ENCODE measurements around the gene CHST5. TPM values are rescaled to one million over a fixed set of nuclear protein-coding genes. Genes with fewer than 3 reads are reported as not detected.
A peak's percentile ranks its signal among the peaks of the same experiment; 100 is the strongest.

CHST5 gene
- total RNA-seq, 1 donor from 2014 or later, result 0.13 TPM

DNA sequence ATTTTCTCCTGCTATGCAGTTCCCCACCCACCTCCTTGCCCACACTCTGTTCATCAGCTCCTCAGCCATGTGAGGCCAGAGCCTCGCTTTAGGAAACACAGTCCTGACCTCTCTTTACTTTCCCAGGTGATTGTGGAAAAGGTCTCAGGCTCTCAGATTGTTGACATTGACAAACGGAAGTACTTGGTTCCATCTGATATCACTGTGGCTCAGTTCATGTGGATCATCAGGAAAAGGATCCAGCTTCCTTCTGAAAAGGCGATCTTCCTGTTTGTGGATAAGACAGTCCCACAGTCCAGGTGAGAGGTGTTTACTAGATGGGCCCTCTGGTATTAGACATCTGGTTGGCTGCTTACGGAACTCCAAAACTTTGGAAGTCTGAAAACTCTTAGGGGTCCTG is 32.0 kb upstream of the CHST5 start:
- H3K27ac Mint-ChIP-seq (ENCODE audit: unreplicated experiment), result peak overlapping the region; percentile 87
- TF ChIP-seq, protein P1, sequence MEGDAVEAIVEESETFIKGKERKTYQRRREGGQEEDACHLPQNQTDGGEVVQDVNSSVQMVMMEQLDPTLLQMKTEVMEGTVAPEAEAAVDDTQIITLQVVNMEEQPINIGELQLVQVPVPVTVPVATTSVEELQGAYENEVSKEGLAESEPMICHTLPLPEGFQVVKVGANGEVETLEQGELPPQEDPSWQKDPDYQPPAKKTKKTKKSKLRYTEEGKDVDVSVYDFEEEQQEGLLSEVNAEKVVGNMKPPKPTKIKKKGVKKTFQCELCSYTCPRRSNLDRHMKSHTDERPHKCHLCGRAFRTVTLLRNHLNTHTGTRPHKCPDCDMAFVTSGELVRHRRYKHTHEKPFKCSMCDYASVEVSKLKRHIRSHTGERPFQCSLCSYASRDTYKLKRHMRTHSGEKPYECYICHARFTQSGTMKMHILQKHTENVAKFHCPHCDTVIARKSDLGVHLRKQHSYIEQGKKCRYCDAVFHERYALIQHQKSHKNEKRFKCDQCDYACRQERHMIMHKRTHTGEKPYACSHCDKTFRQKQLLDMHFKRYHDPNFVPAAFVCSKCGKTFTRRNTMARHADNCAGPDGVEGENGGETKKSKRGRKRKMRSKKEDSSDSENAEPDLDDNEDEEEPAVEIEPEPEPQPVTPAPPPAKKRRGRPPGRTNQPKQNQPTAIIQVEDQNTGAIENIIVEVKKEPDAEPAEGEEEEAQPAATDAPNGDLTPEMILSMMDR (IDR thresholded peaks at IDR 0.05; ENCODE audit: unreplicated experiment), result no peak
- H3K4me3 Mint-ChIP-seq (ENCODE audit: unreplicated experiment), result peak overlapping the region; percentile 100
- H3K27me3 Mint-ChIP-seq (ENCODE audit: unreplicated experiment), result peaks cover 20% of the 10 kb centered on the region
- H3K36me3 Mint-ChIP-seq (ENCODE audit: low read depth, unreplicated experiment), result peaks cover 34% of the 10 kb centered on the region
- no peaks in the 10 kb centered on the region for H3K9me3 Mint-ChIP-seq (ENCODE audit: unreplicated experiment)
- no peak for DNase-seq (ENCODE audit: low spot score)
- peaks cover 48% of the 10 kb centered on the region for H3K4me1 Mint-ChIP-seq (ENCODE audit: unreplicated experiment)

DNA sequence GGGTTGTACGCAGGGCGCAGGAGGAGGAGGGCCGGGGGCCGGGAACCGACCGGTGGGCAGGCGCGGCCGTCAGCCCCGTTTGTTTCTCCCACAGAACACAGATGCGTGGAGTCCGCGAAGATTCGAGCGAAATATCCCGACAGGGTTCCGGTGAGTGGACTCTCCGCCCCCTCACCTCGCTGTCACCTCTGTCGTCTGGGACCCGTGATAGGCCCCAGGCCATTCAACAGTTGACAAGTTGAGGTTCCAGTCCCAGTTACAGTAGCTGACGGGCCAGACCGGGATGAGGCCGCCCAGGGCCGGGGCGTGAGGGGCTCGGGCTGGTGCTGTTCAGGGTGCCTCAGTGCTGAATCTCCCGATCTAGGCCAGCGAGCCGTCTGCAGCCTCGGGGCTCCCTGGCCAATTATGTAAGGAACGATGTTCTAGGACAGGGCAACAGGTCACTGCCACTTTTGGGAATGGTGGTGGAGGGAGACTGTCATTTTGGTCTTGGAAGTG is 30.9 kb upstream of the CHST5 start:
- peak; percentile 35 for DNase-seq (ENCODE audit: low spot score)
- Mint-ChIP-seq H3K4me1 (ENCODE audit: unreplicated experiment) (peaks cover 52% of the 10 kb centered on the region), H3K27ac (ENCODE audit: unreplicated experiment) (peak overlapping the region; percentile 87), H3K4me3 (ENCODE audit: unreplicated experiment) (peak overlapping the region; percentile 100), H3K27me3 (ENCODE audit: unreplicated experiment) (peaks cover 18% of the 10 kb centered on the region), H3K36me3 (ENCODE audit: low read depth, unreplicated experiment) (peaks cover 27% of the 10 kb centered on the region), H3K9me3 (ENCODE audit: unreplicated experiment) (no peaks in the 10 kb centered on the region)
- TF ChIP-seq, protein P1 (IDR thresholded peaks at IDR 0.05; ENCODE audit: unreplicated experiment), result no peak

DNA sequence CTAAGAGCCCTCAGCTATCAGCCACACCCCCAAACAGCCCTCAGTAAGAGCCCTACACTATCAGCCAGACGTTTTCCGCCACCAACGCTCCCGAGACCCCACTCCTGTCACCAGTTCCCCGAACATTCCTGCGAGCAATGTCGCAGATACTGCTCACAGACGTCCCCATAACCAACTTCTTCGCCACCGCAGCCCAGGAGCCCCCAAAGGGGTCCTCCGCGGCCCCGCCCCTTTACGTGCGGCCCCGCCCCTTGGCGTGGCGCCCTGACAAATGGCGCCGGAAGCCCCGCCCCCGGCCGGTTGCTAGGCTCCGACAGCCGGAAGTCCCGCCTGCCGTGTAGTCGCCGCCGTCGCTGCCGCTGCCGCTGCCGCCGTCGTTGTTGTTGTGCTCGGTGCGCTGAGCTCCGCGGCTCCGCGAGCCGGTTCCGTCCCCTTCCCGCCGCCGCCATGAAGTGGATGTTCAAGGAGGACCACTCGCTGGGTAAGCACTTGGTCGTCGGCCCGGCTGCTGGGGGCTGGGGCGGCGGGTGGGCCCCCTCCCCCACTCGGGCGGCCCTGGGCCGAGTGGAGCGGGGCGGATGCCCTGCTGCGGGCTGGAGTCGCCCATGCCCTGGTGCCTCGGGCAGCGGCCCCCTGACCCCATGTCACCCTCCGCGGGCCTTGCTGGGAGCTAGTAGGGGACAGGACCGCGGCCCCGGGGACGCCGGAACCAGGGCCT is 30.3 kb upstream of the CHST5 start, which contains the start of gene GABARAPL2:
Gene GABARAPL2, plus strand, starts transcription at position 340 of the 718 bp plus-strand sequence. Its CDS starts 108 bp downstream, at position 448.
- TF ChIP-seq, protein P1 (IDR thresholded peaks at IDR 0.05; ENCODE audit: unreplicated experiment), result no peak

DNA sequence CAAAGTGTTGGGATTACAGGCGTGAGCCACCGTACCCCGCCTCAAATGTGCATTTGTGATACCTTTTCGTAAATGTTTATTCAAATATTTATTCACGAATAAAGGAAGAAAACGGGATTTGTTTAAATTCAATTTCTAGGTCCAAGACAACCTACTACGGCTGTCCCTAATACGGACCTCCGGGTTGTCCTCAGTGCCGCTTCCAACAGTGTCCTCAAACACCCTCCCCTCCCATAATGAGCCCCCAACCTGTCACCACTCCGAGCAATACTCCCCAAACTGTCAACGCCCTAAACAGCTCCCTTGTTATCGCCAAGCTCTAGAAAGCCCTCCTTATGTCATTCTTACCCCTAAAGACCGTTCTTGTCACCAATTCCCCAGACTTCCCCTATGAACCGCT is 29.7 kb upstream of the CHST5 start:
- peak overlapping the region; percentile 96 for H3K27ac Mint-ChIP-seq (ENCODE audit: unreplicated experiment)

More for the DNA sequence above, 30.3 kb upstream of the CHST5 start, which contains the start of gene GABARAPL2:
- Mint-ChIP-seq H3K27me3 (ENCODE audit: unreplicated experiment) (peaks cover 18% of the 10 kb centered on the region), H3K4me1 (ENCODE audit: unreplicated experiment) (peaks cover 50% of the 10 kb centered on the region), H3K27ac (ENCODE audit: unreplicated experiment) (peak within 1 kb of the TSS; percentile 96), H3K36me3 (ENCODE audit: low read depth, unreplicated experiment) (peaks cover 25% of the 10 kb centered on the region), H3K4me3 (ENCODE audit: unreplicated experiment) (peak within 1 kb of the TSS; percentile 100), H3K9me3 (ENCODE audit: unreplicated experiment) (no peaks in the 10 kb centered on the region)
- DNase-seq (ENCODE audit: low spot score), result peak; percentile 93

More for the DNA sequence above, 29.7 kb upstream of the CHST5 start:
- peak overlapping the region; percentile 100 for H3K4me3 Mint-ChIP-seq (ENCODE audit: unreplicated experiment)
- peaks cover 49% of the 10 kb centered on the region for H3K4me1 Mint-ChIP-seq (ENCODE audit: unreplicated experiment)
- no peaks in the 10 kb centered on the region for H3K9me3 Mint-ChIP-seq (ENCODE audit: unreplicated experiment)
- peaks cover 18% of the 10 kb centered on the region for H3K27me3 Mint-ChIP-seq (ENCODE audit: unreplicated experiment)
- TF ChIP-seq, protein P1 (IDR thresholded peaks at IDR 0.05; ENCODE audit: unreplicated experiment), result no peak
- H3K36me3 Mint-ChIP-seq (ENCODE audit: low read depth, unreplicated experiment), result peaks cover 22% of the 10 kb centered on the region
- no peak for DNase-seq (ENCODE audit: low spot score)
